Fibroblast of lung (primary cell): ENCODE measurements around the gene NAA16.

ENCODE experiments used
- EZH2 ChIP-seq: IDR thresholded peaks from 2 replicates; pipeline ENCODE4 v1.5.1; 2012; ENCODE audit warnings: low read length, control low read depth, mild to moderate bottlenecking; ENCODE audit errors: missing control alignments
- TF ChIP-seq, protein P1 (sequence below), 2 donors: IDR thresholded peaks in 1 of 2; conservative IDR thresholded peaks in 1 of 2; 1 replicate in 1 of 2; 2 replicates in 1 of 2; pipeline ENCODE4 v1.5.1; 2011 to 2012; ENCODE audit warnings: low read length in 2 of 2, control low read depth in 1 of 2, inconsistent platforms in 1 of 2, low read depth in 1 of 2, mild to moderate bottlenecking in 1 of 2

- TF ChIP-seq, protein P1, sequence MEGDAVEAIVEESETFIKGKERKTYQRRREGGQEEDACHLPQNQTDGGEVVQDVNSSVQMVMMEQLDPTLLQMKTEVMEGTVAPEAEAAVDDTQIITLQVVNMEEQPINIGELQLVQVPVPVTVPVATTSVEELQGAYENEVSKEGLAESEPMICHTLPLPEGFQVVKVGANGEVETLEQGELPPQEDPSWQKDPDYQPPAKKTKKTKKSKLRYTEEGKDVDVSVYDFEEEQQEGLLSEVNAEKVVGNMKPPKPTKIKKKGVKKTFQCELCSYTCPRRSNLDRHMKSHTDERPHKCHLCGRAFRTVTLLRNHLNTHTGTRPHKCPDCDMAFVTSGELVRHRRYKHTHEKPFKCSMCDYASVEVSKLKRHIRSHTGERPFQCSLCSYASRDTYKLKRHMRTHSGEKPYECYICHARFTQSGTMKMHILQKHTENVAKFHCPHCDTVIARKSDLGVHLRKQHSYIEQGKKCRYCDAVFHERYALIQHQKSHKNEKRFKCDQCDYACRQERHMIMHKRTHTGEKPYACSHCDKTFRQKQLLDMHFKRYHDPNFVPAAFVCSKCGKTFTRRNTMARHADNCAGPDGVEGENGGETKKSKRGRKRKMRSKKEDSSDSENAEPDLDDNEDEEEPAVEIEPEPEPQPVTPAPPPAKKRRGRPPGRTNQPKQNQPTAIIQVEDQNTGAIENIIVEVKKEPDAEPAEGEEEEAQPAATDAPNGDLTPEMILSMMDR (conservative IDR thresholded peaks at IDR 0.05 in 1 of 2, IDR thresholded peaks at IDR 0.05 in 1 of 2; ENCODE audit: low read depth in 1 of 2, low read length in 2 of 2): no peak
- TF ChIP-seq EZH2: no peak
Measured at GRCh38 chr13:41413872-41414271, 102.8 kb downstream of the NAA16 start.
